HCT116 (cell line): ENCODE results near the gene ERGIC2. TPM values are rescaled to one million over a fixed set of nuclear protein-coding genes. Genes with fewer than 3 reads are reported as not detected.

Experiments used
- ATAC-seq: fragments of 200-7000 bp; cut with Tn5 transposase; 2 replicates; pipeline ENCODE4 v1.9.1; 2020; ENCODE audit warnings: mild to moderate bottlenecking, moderate library complexity
- BruUV-seq: library from RNA; stranded (reverse); fragments of 400-500 nt; replicated peaks from 2 replicates; lab custom pipeline; 2021; lab: Mats Ljungman, UMichigan
- CTCF ChIA-PET: fragments of 300-600 bp; sonication (Branson Sonifier 250); formaldehyde crosslinking; loops from one replicate; lab custom pipeline; 2021; ENCODE audit warnings: antibody characterized with exemption; lab: Charles Lee
- POLR2A ChIA-PET: fragments of 300-600, 350-600 bp; sonication (Branson Sonifier 250); formaldehyde crosslinking; loops from one replicate; lab custom pipeline; 2021; ENCODE audit warnings: antibody characterized with exemption; lab: Charles Lee
- RAD21 ChIA-PET, 2 experiments: fragments of 300-600 bp; sonication (Branson Sonifier 250); formaldehyde crosslinking; loops; one replicate each; lab custom pipeline; 2023; ENCODE audit warnings: low total read pairs in 2 of 2; ENCODE audit not compliant: uncharacterized antibody in 2 of 2, unreplicated experiment in 2 of 2, low non-redundant PET in 1 of 2; lab: Charles Lee
- DNase-seq: peaks from one replicate; pipeline ENCODE4 v3.0.0-alpha.2; 2010; ENCODE audit warnings: low read depth, low spot score
- H2AFZ ChIP-seq: fragments of 200-600 bp; shearing (Covaris generic), sonication (generic); 2 replicates; pipeline ENCODE4 v1.6.1; 2017; ENCODE audit warnings: low read depth, mixed run types, mixed read lengths, antibody characterized with exemption, low read length; ENCODE audit not compliant: poor library complexity, severe bottlenecking
- H3K27ac ChIP-seq: 2 replicates; pipeline ENCODE4 v1.5.1; 2012; ENCODE audit warnings: low read depth, low read length
- H3K27me3 ChIP-seq: fragments of 200-600 bp; sonication (generic); 2 replicates; pipeline ENCODE4 v1.6.1; 2016; ENCODE audit warnings: mixed run types, low read length, mixed read lengths; ENCODE audit not compliant: insufficient read depth
- H3K36me3 ChIP-seq, 2 experiments: fragments of 200-500 bp in 1 of 2; fragments of 200-600 bp in 1 of 2; sonication (Bioruptor generic) in 1 of 2; sonication (generic) in 1 of 2; 2 replicates each; pipeline versions ENCODE4 v1.5.1 to v1.6.1; 2014 to 2016; ENCODE audit warnings: low read length in 2 of 2, inconsistent platforms in 1 of 2, mixed read lengths in 1 of 2, mixed run types in 1 of 2; ENCODE audit not compliant: insufficient read depth in 2 of 2, control insufficient read depth in 1 of 2
- H3K4me1 ChIP-seq, 2 experiments: fragments of 200-600 bp in 1 of 2; sonication (generic) in 1 of 2; 2 replicates each; pipeline versions ENCODE4 v1.5.1 to v1.6.1; 2012 to 2017; ENCODE audit warnings: low read length in 2 of 2, inconsistent platforms in 1 of 2, mild to moderate bottlenecking in 1 of 2, mixed read lengths in 1 of 2, mixed run types in 1 of 2, moderate library complexity in 1 of 2; ENCODE audit not compliant: insufficient read depth in 2 of 2, control insufficient read depth in 1 of 2
- H3K4me2 ChIP-seq: fragments of 200-600 bp; sonication (generic); 2 replicates; pipeline ENCODE4 v1.6.1; 2017; ENCODE audit warnings: mixed run types, low read length, mixed read lengths
- H3K4me3 ChIP-seq, 2 experiments: fragments of 200-600 bp in 1 of 2; sonication (generic) in 1 of 2; replicated peaks in 1 of 2; 2 replicates each; pipeline ENCODE4 v1.5.1; 2011 to 2016; ENCODE audit warnings: low read length in 2 of 2, control low read depth in 1 of 2, low read depth in 1 of 2, mild to moderate bottlenecking in 1 of 2, mixed read lengths in 1 of 2, mixed run types in 1 of 2
- H3K79me2 ChIP-seq: fragments of 200-600 bp; sonication (generic); 2 replicates; pipeline ENCODE4 v1.6.1; 2017; ENCODE audit warnings: mild to moderate bottlenecking, mixed run types, low read length, moderate library complexity, mixed read lengths; ENCODE audit not compliant: insufficient read depth
- H3K9ac ChIP-seq: fragments of 200-600 bp; sonication (generic); 2 replicates; pipeline ENCODE4 v1.6.1; 2016; ENCODE audit warnings: low read length, mixed read lengths
- H3K9me2 ChIP-seq: fragments of 200-600 bp; sonication (generic), shearing (Covaris generic); 2 replicates; pipeline ENCODE4 v1.6.1; 2017; ENCODE audit warnings: mixed run types, mild to moderate bottlenecking, moderate library complexity; ENCODE audit not compliant: insufficient read depth
- H3K9me3 ChIP-seq, 2 experiments: fragments of 200-500 bp in 1 of 2; fragments of 200-600 bp in 1 of 2; sonication (Bioruptor generic) in 1 of 2; sonication (generic) in 1 of 2; 2 replicates each; pipeline ENCODE4 v1.6.1; 2014 to 2017; ENCODE audit warnings: low read length in 2 of 2, mixed read lengths in 2 of 2, inconsistent platforms in 1 of 2, low read depth in 1 of 2, mild to moderate bottlenecking in 1 of 2, mixed run types in 1 of 2, moderate library complexity in 1 of 2; ENCODE audit not compliant: control insufficient read depth in 1 of 2, insufficient read depth in 1 of 2
- H4K20me1 ChIP-seq: fragments of 200-600 bp; sonication (generic), shearing (Covaris generic); 2 replicates; pipeline ENCODE4 v1.6.1; 2017; ENCODE audit warnings: mixed run types, mild to moderate bottlenecking, moderate library complexity; ENCODE audit not compliant: insufficient read depth
- CEBPB ChIP-seq: IDR thresholded peaks from 2 replicates; pipeline ENCODE4 v1.6.1; 2012; ENCODE audit warnings: low read depth
- EGR1 ChIP-seq: IDR thresholded peaks from 2 replicates; pipeline ENCODE4 v1.6.1; 2012; ENCODE audit warnings: low read depth
- ELF1 ChIP-seq: IDR thresholded peaks from 2 replicates; pipeline ENCODE4 v1.6.1; 2012; ENCODE audit warnings: low read depth, borderline replicate concordance
- EZH2phosphoT487 ChIP-seq: fragments of 200-600 bp; IDR thresholded peaks from 2 replicates; pipeline ENCODE4 v1.6.1; 2018; ENCODE audit warnings: antibody characterized with exemption, borderline replicate concordance
- FOSL1 ChIP-seq: IDR thresholded peaks from 2 replicates; pipeline ENCODE4 v1.6.1; 2012; ENCODE audit warnings: low read depth
- JUND ChIP-seq: IDR thresholded peaks from 2 replicates; pipeline ENCODE4 v1.6.1; 2012
- RAD21 ChIP-seq: IDR thresholded peaks from 2 replicates; pipeline ENCODE4 v1.6.1; 2012; ENCODE audit warnings: low read depth, mild to moderate bottlenecking
- SIN3A ChIP-seq: IDR thresholded peaks from 2 replicates; pipeline ENCODE4 v1.6.1; 2012; ENCODE audit warnings: low read depth
- SP1 ChIP-seq: IDR thresholded peaks from 2 replicates; pipeline ENCODE4 v1.6.1; 2012; ENCODE audit warnings: low read depth
- SRF ChIP-seq: IDR thresholded peaks from 2 replicates; pipeline ENCODE4 v1.6.1; 2012; ENCODE audit warnings: low read depth
- TCF7L2 ChIP-seq: IDR thresholded peaks from 2 replicates; pipeline ENCODE4 v1.7.0; 2011; ENCODE audit warnings: borderline replicate concordance, inconsistent platforms; ENCODE audit not compliant: insufficient read depth, insufficient read length; ENCODE audit errors: extremely low read depth
- YY1 ChIP-seq: IDR thresholded peaks from 2 replicates; pipeline ENCODE4 v1.6.1; 2011; ENCODE audit warnings: low read length, low read depth, moderate library complexity, mild to moderate bottlenecking; ENCODE audit not compliant: insufficient replicate concordance; ENCODE audit errors: extremely low read depth
- ZFX ChIP-seq: fragments of 450-650 bp; IDR thresholded peaks from 2 replicates; pipeline ENCODE4 v1.6.1; 2017
- ZNF274 ChIP-seq: fragments of 200-500 bp; sonication (Bioruptor generic); IDR thresholded peaks from 2 replicates; pipeline ENCODE4 v1.6.1; 2014; ENCODE audit warnings: mild to moderate bottlenecking, low read depth, low read length, inconsistent platforms
- intact Hi-C: fragments of 100-400 bp; cut with micrococcal nuclease; formaldehyde crosslinking; loops from 2 replicates; pipeline ENCODE4 v1.10.0; 2022
- total RNA-seq: library from RNA; stranded (reverse); gene quantifications from one replicate; pipeline ENCODE4 v1.2.1, GENCODE V29; 2021; ENCODE audit not compliant: unreplicated experiment
- TF ChIP-seq, protein P1 (sequence below): IDR thresholded peaks from 2 replicates; pipeline ENCODE4 v1.6.1; 2012; ENCODE audit warnings: low read depth
- TF ChIP-seq, protein P2 (sequence below): IDR thresholded peaks from 2 replicates; pipeline ENCODE4 v1.6.1; 2012

ERGIC2 gene
- total RNA-seq, 1 experiment from 2014 or later = 71.1 TPM

DNA sequence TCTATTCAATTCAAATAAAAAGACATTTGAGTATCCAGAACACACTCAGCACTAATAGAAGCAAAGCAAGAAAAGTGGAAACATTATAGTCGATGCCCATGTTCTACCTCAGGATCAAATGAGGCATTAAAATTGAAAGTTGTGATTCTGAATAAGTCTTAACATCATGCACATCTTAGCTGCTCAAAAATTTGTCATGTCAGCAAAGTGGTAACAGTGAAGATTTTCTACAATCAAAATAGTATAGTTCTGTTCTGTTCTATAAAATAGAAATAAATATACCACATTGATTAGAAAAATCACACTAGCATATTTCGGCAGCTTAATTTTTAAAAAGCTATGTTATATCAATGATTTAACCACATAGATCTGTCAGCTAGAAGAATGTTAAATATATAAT lies 74.7 kb downstream of the ERGIC2 start (continued):
- no peak for TF ChIP-seq TCF7L2
- TF ChIP-seq YY1 = no peak
- TF ChIP-seq SIN3A = no peak

DNA sequence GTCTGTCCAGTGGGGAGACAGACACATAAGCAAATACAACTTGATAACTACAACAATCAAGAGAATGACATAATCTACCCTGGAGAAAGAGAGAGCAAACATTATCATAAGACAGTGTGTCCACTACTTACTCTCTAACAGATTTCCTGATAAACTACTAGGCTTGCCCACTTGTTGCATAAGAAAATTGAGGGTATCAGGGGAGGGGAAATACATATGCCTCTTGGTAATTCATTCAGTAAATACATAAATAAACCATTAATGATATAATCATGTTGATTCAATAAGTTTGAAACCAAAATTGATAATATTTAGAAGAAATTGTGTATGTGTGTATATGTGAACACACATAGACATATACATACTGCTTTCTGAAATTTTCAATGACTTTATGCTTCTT lies 76.6 kb downstream of the ERGIC2 start:
- Histone ChIP-seq H3K9ac (no peak overlapping the region), H3K9me2 (no peaks in the 10 kb centered on the region), H3K27ac (no peak overlapping the region), H4K20me1 (no peaks in the 10 kb centered on the region), H3K36me3 (no peaks in the 10 kb centered on the region), H3K9me3 (no peaks in the 10 kb centered on the region)
- intact Hi-C loops = loop anchor here (10.0 kb wide), 1 partner anchor 830 kb away; no protein-coding TSS in a partner anchor
- no TSS peak for BruUV-seq
- TF ChIP-seq EZH2phosphoT487 (no peak), TCF7L2 (no peak), ZNF274 (no peak), FOSL1 (no peak), EGR1 (no peak)
- TF ChIP-seq, all 23 proteins: peak for 0
- no peak for ATAC-seq
- no peaks in the 10 kb centered on the region for H3K27me3 ChIP-seq
- no peaks in the 10 kb centered on the region for H3K79me2 ChIP-seq
- ChIA-PET CTCF (no interaction called here), POLR2A (no interaction called here), RAD21 (no interaction called here)
- H3K4me2 ChIP-seq = no peak overlapping the region
- no peak for DNase-seq
- H2AFZ ChIP-seq = no peak overlapping the region
- H3K4me3 ChIP-seq = no peak overlapping the region
- H3K4me1 ChIP-seq = no peaks in the 10 kb centered on the region

DNA sequence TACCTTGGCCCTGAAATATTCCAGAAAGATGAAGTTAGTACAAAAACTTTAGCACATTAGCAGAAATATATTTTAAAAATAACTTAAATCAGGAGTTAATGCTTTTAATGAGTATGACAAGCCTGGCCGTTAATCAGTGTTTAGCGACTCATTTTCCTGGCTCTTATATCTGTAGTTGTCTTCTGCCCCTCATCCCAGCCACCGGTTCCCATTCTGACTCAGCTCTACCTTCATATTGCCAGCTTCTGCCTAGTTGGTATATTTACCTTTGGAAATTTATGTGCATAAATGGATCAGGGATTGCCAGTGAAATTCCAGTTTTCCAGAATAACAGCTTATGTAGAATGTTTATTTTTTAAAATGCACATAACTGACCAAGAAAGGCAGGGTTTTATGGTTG lies 79.9 kb downstream of the ERGIC2 start:
- TF ChIP-seq FOSL1 (no peak), ZFX (no peak), TCF7L2 (no peak), SRF (no peak), JUND (no peak), RAD21 (no peak), SP1 (no peak), EGR1 (no peak), CEBPB (no peak), ELF1 (no peak), SIN3A (no peak), YY1 (no peak), EZH2phosphoT487 (no peak)
- TF ChIP-seq, protein P1, sequence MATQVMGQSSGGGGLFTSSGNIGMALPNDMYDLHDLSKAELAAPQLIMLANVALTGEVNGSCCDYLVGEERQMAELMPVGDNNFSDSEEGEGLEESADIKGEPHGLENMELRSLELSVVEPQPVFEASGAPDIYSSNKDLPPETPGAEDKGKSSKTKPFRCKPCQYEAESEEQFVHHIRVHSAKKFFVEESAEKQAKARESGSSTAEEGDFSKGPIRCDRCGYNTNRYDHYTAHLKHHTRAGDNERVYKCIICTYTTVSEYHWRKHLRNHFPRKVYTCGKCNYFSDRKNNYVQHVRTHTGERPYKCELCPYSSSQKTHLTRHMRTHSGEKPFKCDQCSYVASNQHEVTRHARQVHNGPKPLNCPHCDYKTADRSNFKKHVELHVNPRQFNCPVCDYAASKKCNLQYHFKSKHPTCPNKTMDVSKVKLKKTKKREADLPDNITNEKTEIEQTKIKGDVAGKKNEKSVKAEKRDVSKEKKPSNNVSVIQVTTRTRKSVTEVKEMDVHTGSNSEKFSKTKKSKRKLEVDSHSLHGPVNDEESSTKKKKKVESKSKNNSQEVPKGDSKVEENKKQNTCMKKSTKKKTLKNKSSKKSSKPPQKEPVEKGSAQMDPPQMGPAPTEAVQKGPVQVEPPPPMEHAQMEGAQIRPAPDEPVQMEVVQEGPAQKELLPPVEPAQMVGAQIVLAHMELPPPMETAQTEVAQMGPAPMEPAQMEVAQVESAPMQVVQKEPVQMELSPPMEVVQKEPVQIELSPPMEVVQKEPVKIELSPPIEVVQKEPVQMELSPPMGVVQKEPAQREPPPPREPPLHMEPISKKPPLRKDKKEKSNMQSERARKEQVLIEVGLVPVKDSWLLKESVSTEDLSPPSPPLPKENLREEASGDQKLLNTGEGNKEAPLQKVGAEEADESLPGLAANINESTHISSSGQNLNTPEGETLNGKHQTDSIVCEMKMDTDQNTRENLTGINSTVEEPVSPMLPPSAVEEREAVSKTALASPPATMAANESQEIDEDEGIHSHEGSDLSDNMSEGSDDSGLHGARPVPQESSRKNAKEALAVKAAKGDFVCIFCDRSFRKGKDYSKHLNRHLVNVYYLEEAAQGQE = no peak
- TF ChIP-seq, protein P2, sequence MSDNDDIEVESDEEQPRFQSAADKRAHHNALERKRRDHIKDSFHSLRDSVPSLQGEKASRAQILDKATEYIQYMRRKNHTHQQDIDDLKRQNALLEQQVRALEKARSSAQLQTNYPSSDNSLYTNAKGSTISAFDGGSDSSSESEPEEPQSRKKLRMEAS = no peak
- CTCF ChIA-PET = no interaction called here
- no peaks in the 10 kb centered on the region for H3K9me3 ChIP-seq
- DNase-seq (no peak), ATAC-seq (no peak)
- H4K20me1 ChIP-seq = no peaks in the 10 kb centered on the region
- H3K9ac ChIP-seq = no peak overlapping the region
- intact Hi-C loops = loop anchor here (10.0 kb wide), 1 partner anchor 834 kb away; no protein-coding TSS in a partner anchor
- no peak overlapping the region for H3K27ac ChIP-seq
- RAD21 ChIA-PET = no interaction called here
- POLR2A ChIA-PET = no interaction called here
- no TSS peak for BruUV-seq
- H3K79me2 ChIP-seq = no peaks in the 10 kb centered on the region
- no peak overlapping the region for H2AFZ ChIP-seq
- H3K4me3 ChIP-seq = no peak overlapping the region
- H3K36me3 ChIP-seq = no peaks in the 10 kb centered on the region
- no peak overlapping the region for H3K4me2 ChIP-seq
- H3K9me2 ChIP-seq = no peaks in the 10 kb centered on the region
- no peaks in the 10 kb centered on the region for H3K27me3 ChIP-seq
- no peaks in the 10 kb centered on the region for H3K4me1 ChIP-seq
